ENCODE results near the gene BSCL2.

The BSCL2 gene

DNA sequence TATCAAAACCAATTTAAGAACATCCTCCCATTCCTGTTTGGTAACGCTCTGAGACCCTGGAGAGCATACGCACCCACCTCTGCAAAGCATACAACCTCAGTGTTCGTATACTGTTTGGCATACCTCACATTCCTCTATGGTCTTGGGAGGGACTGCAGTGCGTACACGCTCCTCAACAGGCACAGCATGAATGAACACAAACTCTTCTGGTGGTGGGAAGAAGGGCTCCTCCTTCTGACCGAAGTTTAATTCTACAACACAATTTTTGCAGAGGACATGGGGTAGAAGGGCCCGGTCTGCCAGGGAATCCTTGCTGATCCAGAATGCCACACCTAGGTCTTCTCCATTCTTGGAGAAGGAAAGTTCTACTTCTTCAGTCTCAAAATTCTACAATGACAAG lies 14.8 kb upstream of the BSCL2 start:
- H3K27me3 ChIP-seq (ENCODE audit: control insufficient read depth in 5 of 5, insufficient read depth in 4 of 5, low read length in 5 of 5): no peaks in the 10 kb centered on the region
- H3K9me3 ChIP-seq (ENCODE audit: control insufficient read depth in 5 of 5, low read length in 5 of 5): no peaks in the 10 kb centered on the region
- H3K36me3 ChIP-seq (ENCODE audit: control insufficient read depth in 5 of 5, insufficient read depth in 5 of 5, low read length in 5 of 5): peaks cover 44 to 76% (median 72%) of the 10 kb centered on the region in 5 donors
- H3K9ac ChIP-seq (ENCODE audit: low read length in 5 of 5): no peak overlapping the region
- H3K4me3 ChIP-seq (ENCODE audit: low read depth in 1 of 5, low read length in 5 of 5): no peak overlapping the region
- H3K27ac ChIP-seq (ENCODE audit: low read depth, low read length): no peak overlapping the region
- H3K4me1 ChIP-seq (ENCODE audit: control insufficient read depth in 5 of 5, insufficient read depth in 5 of 5, low read length in 5 of 5): peaks cover 10 to 33% (median 30%) of the 10 kb centered on the region in 5 donors

DNA sequence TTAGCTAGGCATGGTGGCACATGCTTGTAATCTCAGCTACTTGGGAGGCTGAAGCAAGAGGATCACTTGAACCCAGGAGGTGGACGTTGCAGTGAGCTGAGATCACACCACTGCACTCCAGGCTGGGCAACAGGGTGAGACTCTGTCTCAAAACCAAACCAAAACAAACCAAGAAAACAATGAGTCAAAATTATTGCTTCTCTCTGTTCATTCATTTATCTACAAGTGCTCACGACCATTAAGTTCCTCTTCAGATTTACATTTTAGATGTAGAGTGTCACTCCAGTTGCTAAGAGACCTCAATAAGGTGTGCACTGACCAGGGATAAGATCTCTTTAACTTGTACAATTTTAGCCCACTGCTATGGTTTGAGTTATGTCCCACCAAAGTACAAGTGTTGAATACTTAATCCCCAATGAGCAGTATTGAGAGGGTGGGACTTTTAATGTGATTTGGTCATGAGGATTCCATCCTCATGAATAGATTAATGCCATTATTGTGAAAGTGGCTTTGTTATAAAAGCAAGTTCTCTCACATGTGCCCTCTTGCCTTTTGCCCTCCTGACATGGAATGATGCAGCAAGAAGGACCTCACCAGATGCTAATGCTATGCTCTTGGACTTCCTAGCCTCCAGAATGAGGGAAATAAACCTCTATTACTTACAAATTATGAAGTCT lies 12.2 kb upstream of the BSCL2 start:
- Histone ChIP-seq H3K36me3 (ENCODE audit: control insufficient read depth in 5 of 5, insufficient read depth in 5 of 5, low read length in 5 of 5) (peaks cover 50 to 97% (median 96%) of the 10 kb centered on the region in 5 donors), H3K27me3 (ENCODE audit: control insufficient read depth in 5 of 5, insufficient read depth in 4 of 5, low read length in 5 of 5) (no peaks in the 10 kb centered on the region), H3K27ac (ENCODE audit: low read depth, low read length) (peak overlapping the region; percentile 8), H3K4me1 (ENCODE audit: control insufficient read depth in 5 of 5, insufficient read depth in 5 of 5, low read length in 5 of 5) (peaks cover 0 to 12% (median 8%) of the 10 kb centered on the region in 5 donors), H3K9me3 (ENCODE audit: control insufficient read depth in 5 of 5, low read length in 5 of 5) (no peaks in the 10 kb centered on the region), H3K4me3 (ENCODE audit: low read depth in 1 of 5, low read length in 5 of 5) (no peak overlapping the region), H3K9ac (ENCODE audit: low read length in 5 of 5) (no peak overlapping the region)

DNA sequence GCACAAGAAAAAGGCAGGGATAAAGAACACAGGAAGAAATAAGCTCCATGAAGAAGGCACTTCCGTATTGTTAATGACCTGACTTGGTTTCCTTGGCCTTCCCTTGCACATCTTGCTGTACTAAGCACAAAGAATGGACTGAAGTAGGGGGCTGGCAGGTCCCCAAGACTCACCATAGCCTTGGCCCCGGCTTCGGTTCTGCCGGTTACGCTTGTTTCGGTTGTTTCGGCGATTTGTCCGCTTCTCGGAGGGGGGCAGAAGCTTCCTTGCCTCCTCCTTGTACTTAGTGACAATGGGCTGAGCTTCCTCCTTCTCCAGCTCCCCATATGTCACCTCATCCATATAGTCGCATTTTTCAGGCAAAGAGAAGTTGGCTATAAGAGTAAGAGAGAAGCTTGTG lies 9.6 kb upstream of the BSCL2 start:
- peaks cover 36 to 96% (median 89%) of the 10 kb centered on the region in 5 donors for H3K36me3 ChIP-seq (ENCODE audit: control insufficient read depth in 5 of 5, insufficient read depth in 5 of 5, low read length in 5 of 5)
- H3K9ac ChIP-seq (ENCODE audit: low read length in 5 of 5): no peak overlapping the region
- peak overlapping the region; percentile 0 for H3K27ac ChIP-seq (ENCODE audit: low read depth, low read length)
- no peak overlapping the region for H3K4me3 ChIP-seq (ENCODE audit: low read depth in 1 of 5, low read length in 5 of 5)
- no peaks in the 10 kb centered on the region for H3K27me3 ChIP-seq (ENCODE audit: control insufficient read depth in 5 of 5, insufficient read depth in 4 of 5, low read length in 5 of 5)
- H3K4me1 ChIP-seq (ENCODE audit: control insufficient read depth in 5 of 5, insufficient read depth in 5 of 5, low read length in 5 of 5): peaks cover 0 to 12% (median 5%) of the 10 kb centered on the region in 5 donors
- H3K9me3 ChIP-seq (ENCODE audit: control insufficient read depth in 5 of 5, low read length in 5 of 5): no peaks in the 10 kb centered on the region

DNA sequence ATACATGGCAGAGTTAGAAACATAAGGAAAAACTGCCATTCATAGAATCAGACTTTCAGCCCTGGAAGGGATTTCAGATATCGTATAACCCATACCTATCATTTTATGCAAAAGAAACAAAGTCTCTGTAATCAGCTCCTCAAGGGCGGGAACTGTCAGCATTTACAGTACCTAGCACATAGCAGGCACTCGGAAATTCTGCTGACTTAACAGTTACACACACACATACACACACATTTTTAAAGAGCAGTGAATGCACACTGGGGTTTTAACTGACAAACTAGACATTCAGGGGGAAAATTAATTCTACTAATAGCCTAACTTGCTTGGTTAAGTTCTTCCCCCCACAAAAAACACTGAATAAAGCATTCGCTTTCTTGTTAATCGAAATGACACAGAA lies 9.0 kb upstream of the BSCL2 start:
- no peaks in the 10 kb centered on the region for H3K9me3 ChIP-seq (ENCODE audit: control insufficient read depth in 5 of 5, low read length in 5 of 5)
- H3K36me3 ChIP-seq (ENCODE audit: control insufficient read depth in 5 of 5, insufficient read depth in 5 of 5, low read length in 5 of 5): peaks cover 30 to 96% (median 87%) of the 10 kb centered on the region in 5 donors
- no peak overlapping the region for H3K9ac ChIP-seq (ENCODE audit: low read length in 5 of 5)
- H3K27me3 ChIP-seq (ENCODE audit: control insufficient read depth in 5 of 5, insufficient read depth in 4 of 5, low read length in 5 of 5): no peaks in the 10 kb centered on the region
- H3K4me3 ChIP-seq (ENCODE audit: low read depth in 1 of 5, low read length in 5 of 5): no peak overlapping the region
- peak overlapping the region; percentile 0 for H3K27ac ChIP-seq (ENCODE audit: low read depth, low read length)
- peaks cover 0 to 12% (median 5%) of the 10 kb centered on the region in 5 donors for H3K4me1 ChIP-seq (ENCODE audit: control insufficient read depth in 5 of 5, insufficient read depth in 5 of 5, low read length in 5 of 5)

DNA sequence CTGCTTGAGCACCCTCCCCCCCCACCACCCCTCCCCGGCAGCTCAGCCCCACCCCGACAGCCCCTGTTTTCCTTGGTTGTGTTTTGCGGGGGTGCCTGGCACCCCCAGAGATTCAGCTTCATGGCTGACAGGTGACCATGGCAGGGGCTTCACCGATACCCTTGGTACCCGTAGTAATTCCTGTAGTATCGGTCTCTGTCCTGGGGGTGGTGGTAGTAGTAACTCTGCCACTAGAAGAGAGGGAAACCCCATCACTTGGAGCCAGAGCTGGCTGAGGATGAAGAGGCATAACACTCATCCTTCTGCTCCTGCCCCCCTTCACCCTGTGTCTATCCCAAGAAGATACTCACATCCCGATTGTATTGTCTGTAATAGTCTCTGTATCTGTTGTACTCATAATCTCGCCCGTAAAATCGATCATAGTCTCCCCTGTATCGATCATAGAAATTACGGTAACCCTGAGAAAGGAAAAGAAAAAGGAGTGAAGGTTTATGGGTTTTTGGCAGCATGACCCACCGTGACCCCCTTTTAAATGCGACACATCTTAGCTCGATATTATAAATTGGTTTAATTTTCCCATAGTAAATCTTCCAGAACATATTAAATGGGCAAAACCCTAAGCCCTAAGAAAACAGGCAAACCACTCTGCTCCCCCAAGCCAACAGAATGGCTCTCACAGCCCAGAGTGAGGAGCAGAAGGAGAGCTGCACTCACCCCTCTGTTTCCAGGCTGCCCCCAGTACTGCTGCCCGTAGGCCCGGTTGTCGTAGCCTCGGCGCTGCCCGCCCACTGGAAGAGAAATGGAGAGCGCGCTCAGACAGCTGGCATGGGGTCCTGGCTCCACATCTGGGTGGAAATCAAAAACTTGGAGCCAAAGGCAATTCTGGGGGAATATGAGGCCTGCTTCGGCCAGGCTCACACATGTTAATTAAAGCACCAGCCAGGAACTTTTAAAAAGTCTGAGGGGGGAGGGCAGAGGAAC lies 8.2 kb upstream of the BSCL2 start:
- no peaks in the 10 kb centered on the region for H3K9me3 ChIP-seq (ENCODE audit: control insufficient read depth in 5 of 5, low read length in 5 of 5)
- no peak overlapping the region for H3K9ac ChIP-seq (ENCODE audit: low read length in 5 of 5)
- peaks cover 25 to 94% (median 84%) of the 10 kb centered on the region in 5 donors for H3K36me3 ChIP-seq (ENCODE audit: control insufficient read depth in 5 of 5, insufficient read depth in 5 of 5, low read length in 5 of 5)
- H3K4me1 ChIP-seq (ENCODE audit: control insufficient read depth in 5 of 5, insufficient read depth in 5 of 5, low read length in 5 of 5): peaks cover 0 to 12% (median 9%) of the 10 kb centered on the region in 5 donors
- no peaks in the 10 kb centered on the region for H3K27me3 ChIP-seq (ENCODE audit: control insufficient read depth in 5 of 5, insufficient read depth in 4 of 5, low read length in 5 of 5)
- no peak overlapping the region for H3K4me3 ChIP-seq (ENCODE audit: low read depth in 1 of 5, low read length in 5 of 5)
- H3K27ac ChIP-seq (ENCODE audit: low read depth, low read length): no peak overlapping the region

DNA sequence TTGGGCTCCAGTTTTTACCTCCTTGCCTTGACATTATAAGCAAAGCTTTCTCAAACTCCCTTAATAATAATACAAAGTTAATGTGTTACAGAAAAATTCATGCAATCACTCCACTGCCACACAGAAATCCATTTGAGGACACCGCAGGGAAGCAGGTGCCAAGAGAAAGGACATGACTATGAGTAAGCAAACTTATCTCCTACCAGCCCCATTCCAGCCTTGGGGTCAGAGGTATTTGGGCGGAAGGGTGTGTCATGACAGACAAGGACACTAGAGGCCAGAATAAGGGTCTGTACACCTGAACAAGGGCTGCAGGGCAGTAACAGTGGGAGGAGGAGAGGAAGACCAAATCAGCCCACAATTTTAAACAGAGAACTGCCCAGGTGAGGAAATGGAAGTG lies 6.1 kb upstream of the BSCL2 start:
- Histone ChIP-seq H3K9ac (ENCODE audit: low read length in 5 of 5) (peak overlapping the region in 1 of 5 donors; percentile 7), H3K4me3 (ENCODE audit: low read depth in 1 of 5, low read length in 5 of 5) (no peak overlapping the region), H3K9me3 (ENCODE audit: control insufficient read depth in 5 of 5, low read length in 5 of 5) (no peaks in the 10 kb centered on the region), H3K36me3 (ENCODE audit: control insufficient read depth in 5 of 5, insufficient read depth in 5 of 5, low read length in 5 of 5) (peaks cover 18 to 75% (median 63%) of the 10 kb centered on the region in 5 donors), H3K4me1 (ENCODE audit: control insufficient read depth in 5 of 5, insufficient read depth in 5 of 5, low read length in 5 of 5) (peaks cover 2 to 30% (median 30%) of the 10 kb centered on the region in 5 donors), H3K27me3 (ENCODE audit: control insufficient read depth in 5 of 5, insufficient read depth in 4 of 5, low read length in 5 of 5) (no peaks in the 10 kb centered on the region), H3K27ac (ENCODE audit: low read depth, low read length) (peak overlapping the region; percentile 66)

DNA sequence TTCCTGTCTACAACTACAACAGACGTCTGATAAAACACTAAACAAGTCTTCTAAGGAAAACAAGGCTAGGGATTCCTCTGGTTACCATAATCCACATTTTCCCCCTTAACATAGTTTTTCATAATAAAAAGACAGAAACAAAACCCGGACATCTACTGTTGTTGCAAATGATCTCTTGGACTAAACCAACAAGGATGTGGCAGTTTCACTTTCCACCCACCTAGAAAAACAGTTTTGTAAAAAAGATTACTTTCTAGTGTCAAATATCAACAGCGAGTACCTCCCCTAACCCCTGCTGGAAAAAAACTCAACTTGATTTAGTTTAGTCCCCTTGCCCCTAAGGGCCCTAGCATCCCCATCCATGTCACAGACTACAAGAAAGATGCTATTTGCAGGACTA lies 5.6 kb upstream of the BSCL2 start:
- Histone ChIP-seq H3K4me1 (ENCODE audit: control insufficient read depth in 5 of 5, insufficient read depth in 5 of 5, low read length in 5 of 5) (peaks cover 2 to 33% (median 31%) of the 10 kb centered on the region in 5 donors), H3K9ac (ENCODE audit: low read length in 5 of 5) (peak overlapping the region in 1 of 5 donors; percentile 26), H3K4me3 (ENCODE audit: low read depth in 1 of 5, low read length in 5 of 5) (no peak overlapping the region), H3K27ac (ENCODE audit: low read depth, low read length) (peak overlapping the region; percentile 66), H3K9me3 (ENCODE audit: control insufficient read depth in 5 of 5, low read length in 5 of 5) (no peaks in the 10 kb centered on the region), H3K36me3 (ENCODE audit: control insufficient read depth in 5 of 5, insufficient read depth in 5 of 5, low read length in 5 of 5) (peaks cover 15 to 70% (median 58%) of the 10 kb centered on the region in 5 donors), H3K27me3 (ENCODE audit: control insufficient read depth in 5 of 5, insufficient read depth in 4 of 5, low read length in 5 of 5) (no peaks in the 10 kb centered on the region)

DNA sequence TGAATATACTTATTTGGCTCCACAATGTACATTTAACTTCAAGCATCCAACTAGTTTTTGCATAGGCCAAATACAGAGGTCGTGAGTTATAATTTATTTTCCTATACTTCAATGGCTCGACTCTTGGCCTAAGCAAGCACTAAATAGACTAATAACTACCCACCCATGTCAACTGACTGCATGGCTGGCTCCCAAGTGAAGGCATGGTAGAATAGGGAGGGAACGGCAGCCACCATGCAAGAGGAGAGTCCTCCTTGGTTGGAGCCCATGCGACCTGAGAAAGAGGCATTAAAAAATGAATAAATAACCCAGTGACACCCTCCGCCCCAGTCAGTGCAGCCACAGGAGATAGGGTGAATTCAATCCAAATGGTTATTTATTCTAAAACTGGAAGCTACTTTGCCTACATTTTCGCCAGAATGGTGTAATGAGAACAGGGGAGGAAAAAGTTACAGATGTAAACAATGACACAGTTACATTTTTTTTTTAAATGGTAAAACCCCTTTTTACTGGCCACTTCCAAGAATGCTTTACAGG lies 5.1 kb upstream of the BSCL2 start:
- H3K36me3 ChIP-seq (ENCODE audit: control insufficient read depth in 5 of 5, insufficient read depth in 5 of 5, low read length in 5 of 5): peaks cover 12 to 65% (median 53%) of the 10 kb centered on the region in 5 donors
- H3K27ac ChIP-seq (ENCODE audit: low read depth, low read length): peak overlapping the region; percentile 66
- H3K9ac ChIP-seq (ENCODE audit: low read length in 5 of 5): no peak overlapping the region
- no peaks in the 10 kb centered on the region for H3K9me3 ChIP-seq (ENCODE audit: control insufficient read depth in 5 of 5, low read length in 5 of 5)
- peaks cover 2 to 33% (median 31%) of the 10 kb centered on the region in 5 donors for H3K4me1 ChIP-seq (ENCODE audit: control insufficient read depth in 5 of 5, insufficient read depth in 5 of 5, low read length in 5 of 5)
- H3K27me3 ChIP-seq (ENCODE audit: control insufficient read depth in 5 of 5, insufficient read depth in 4 of 5, low read length in 5 of 5): no peaks in the 10 kb centered on the region
- no peak overlapping the region for H3K4me3 ChIP-seq (ENCODE audit: low read depth in 1 of 5, low read length in 5 of 5)

DNA sequence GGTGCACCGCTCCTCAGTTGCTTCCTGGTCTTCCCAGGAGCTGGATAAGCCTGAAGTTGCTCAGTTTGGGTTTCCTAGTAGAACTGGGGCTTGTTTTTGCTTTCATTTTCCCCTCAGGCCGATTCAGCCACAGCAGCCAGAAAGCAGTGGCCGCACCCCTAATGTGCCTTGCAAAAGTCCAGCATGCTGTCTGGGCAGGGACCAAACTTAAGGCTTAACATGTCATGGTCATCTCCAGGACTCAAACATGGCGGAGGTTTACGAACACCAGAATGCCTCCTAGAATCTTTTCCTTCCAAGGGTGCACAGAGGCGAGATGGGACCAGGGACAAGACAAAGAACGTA lies 2.7 kb upstream of the BSCL2 start:
- peak overlapping the region; percentile 75 to 98 (median 95) for H3K9ac ChIP-seq (ENCODE audit: low read length in 5 of 5)
- H3K4me3 ChIP-seq (ENCODE audit: low read depth in 1 of 5, low read length in 5 of 5): peak overlapping the region; percentile 71 to 91 (median 82)
- H3K36me3 ChIP-seq (ENCODE audit: control insufficient read depth in 5 of 5, insufficient read depth in 5 of 5, low read length in 5 of 5): peaks cover 3 to 42% (median 30%) of the 10 kb centered on the region in 5 donors
- H3K4me1 ChIP-seq (ENCODE audit: control insufficient read depth in 5 of 5, insufficient read depth in 5 of 5, low read length in 5 of 5): peaks cover 4 to 50% (median 46%) of the 10 kb centered on the region in 5 donors
- H3K27ac ChIP-seq (ENCODE audit: low read depth, low read length): peak overlapping the region; percentile 99
- H3K9me3 ChIP-seq (ENCODE audit: control insufficient read depth in 5 of 5, low read length in 5 of 5): no peaks in the 10 kb centered on the region
- no peaks in the 10 kb centered on the region for H3K27me3 ChIP-seq (ENCODE audit: control insufficient read depth in 5 of 5, insufficient read depth in 4 of 5, low read length in 5 of 5)
